ENCODE data around the gene KRT10.

- TF ChIP-seq CTCF (IDR thresholded peaks at IDR 0.05; ENCODE audit: insufficient read depth, low read depth, low read length) (no peak), EZH2 (IDR thresholded peaks at IDR 0.05; ENCODE audit: insufficient read depth, low read length) (no peak)
These were observed 12.5 kb downstream of the KRT10 start for GRCh38 chr17:40809721-40810421.
